Upper lobe of left lung (tissue), 6 donors: ENCODE data around the gene VWA1. TPM values are rescaled to one million over a fixed set of nuclear protein-coding genes. Genes with fewer than 3 reads are reported as not detected.
"Not testable (repeated sequence)": the region's sequence is repeated elsewhere in the genome, so short reads cannot be mapped to it uniquely, and the experiment has no call there.

ENCODE experiments used
- ATAC-seq, 2 donors: fragments of 200-7000 bp; cut with Tn5 transposase; one replicate each; pipeline ENCODE4 v1.9.1; 2022; ENCODE audit warnings: mild to moderate bottlenecking in 2 of 2, moderate library complexity in 2 of 2; ENCODE audit not compliant: low FRiP score in 2 of 2
- DNase-seq, 2 donors: peaks; one replicate each; pipeline ENCODE4 v3.0.0-alpha.2; 2019 to 2020
- H3K27ac ChIP-seq, 4 donors: fragments of 200-600 bp; sonication (generic); one replicate each; pipeline ENCODE4 v1.5.1; 2016 to 2019
- H3K27me3 ChIP-seq, 4 donors: fragments of 200-600 bp; sonication (generic); one replicate each; pipeline ENCODE4 v1.5.1; 2017 to 2019
- H3K36me3 ChIP-seq, 4 donors: fragments of 200-600 bp; sonication (generic); one replicate each; pipeline ENCODE4 v1.5.1; 2016 to 2019
- H3K4me1 ChIP-seq, 4 donors: fragments of 200-600 bp; sonication (generic); one replicate each; pipeline ENCODE4 v1.5.1; 2018 to 2019
- H3K4me3 ChIP-seq, 4 donors: fragments of 200-600 bp; sonication (generic); one replicate each; pipeline ENCODE4 v1.5.1; 2017 to 2019; ENCODE audit warnings: mild to moderate bottlenecking in 2 of 4, moderate library complexity in 1 of 4
- H3K9me3 ChIP-seq, 4 donors: fragments of 200-600 bp; sonication (generic); one replicate each; pipeline ENCODE4 v1.5.1; 2018 to 2019
- EP300 ChIP-seq, 4 donors: sonication (generic); formaldehyde crosslinking; IDR thresholded peaks; one replicate each; pipeline ENCODE4 v1.5.1; 2017; ENCODE audit warnings: antibody characterized with exemption in 4 of 4, control low read depth in 2 of 4
- POLR2A ChIP-seq, 4 donors: fragments of 450-650 bp; IDR thresholded peaks; one replicate each; pipeline ENCODE4 v1.5.1; 2016 to 2017; ENCODE audit warnings: antibody characterized with exemption in 4 of 4, mild to moderate bottlenecking in 2 of 4
- POLR2AphosphoS5 ChIP-seq, 2 donors: sonication (generic); formaldehyde crosslinking; IDR thresholded peaks; one replicate each; pipeline ENCODE4 v1.5.1; 2017; ENCODE audit warnings: antibody characterized with exemption in 2 of 2
- WGBS, 2 donors: methylation state at CpG; one replicate each; pipeline ENCODE4 v1.1.5; 2017 to 2018; 5-methylcytosine and 5-hydroxymethylcytosine counted together
- total RNA-seq, 6 donors: library from RNA; depleted of rRNA in 4 of 6; stranded (reverse); fragments of >200 nt in 4 of 6; gene quantifications; one replicate each; pipeline versions ENCODE4 v1.1.0 to v1.2.1, GENCODE V29; 2016 to 2021
- TF ChIP-seq, protein P1 (sequence below), 6 experiments: fragments of 450-650 bp in 4 of 6; fragments of 200-600 bp in 2 of 6; sonication (generic) in 2 of 6; IDR thresholded peaks; one replicate each; pipeline ENCODE4 v1.5.1; 2016 to 2019; ENCODE audit warnings: antibody characterized with exemption in 6 of 6
- donor health status: DM: no; HTN: no; CAD: no; lungs with moderate emphysema.
- donor health status: DM: no; HTN: yes; CAD: no; lungs with severe emphysema.

Gene VWA1
- total RNA-seq, 6 donors from 2014 or later: 41.8 to 108 (median 62.5) TPM

DNA sequence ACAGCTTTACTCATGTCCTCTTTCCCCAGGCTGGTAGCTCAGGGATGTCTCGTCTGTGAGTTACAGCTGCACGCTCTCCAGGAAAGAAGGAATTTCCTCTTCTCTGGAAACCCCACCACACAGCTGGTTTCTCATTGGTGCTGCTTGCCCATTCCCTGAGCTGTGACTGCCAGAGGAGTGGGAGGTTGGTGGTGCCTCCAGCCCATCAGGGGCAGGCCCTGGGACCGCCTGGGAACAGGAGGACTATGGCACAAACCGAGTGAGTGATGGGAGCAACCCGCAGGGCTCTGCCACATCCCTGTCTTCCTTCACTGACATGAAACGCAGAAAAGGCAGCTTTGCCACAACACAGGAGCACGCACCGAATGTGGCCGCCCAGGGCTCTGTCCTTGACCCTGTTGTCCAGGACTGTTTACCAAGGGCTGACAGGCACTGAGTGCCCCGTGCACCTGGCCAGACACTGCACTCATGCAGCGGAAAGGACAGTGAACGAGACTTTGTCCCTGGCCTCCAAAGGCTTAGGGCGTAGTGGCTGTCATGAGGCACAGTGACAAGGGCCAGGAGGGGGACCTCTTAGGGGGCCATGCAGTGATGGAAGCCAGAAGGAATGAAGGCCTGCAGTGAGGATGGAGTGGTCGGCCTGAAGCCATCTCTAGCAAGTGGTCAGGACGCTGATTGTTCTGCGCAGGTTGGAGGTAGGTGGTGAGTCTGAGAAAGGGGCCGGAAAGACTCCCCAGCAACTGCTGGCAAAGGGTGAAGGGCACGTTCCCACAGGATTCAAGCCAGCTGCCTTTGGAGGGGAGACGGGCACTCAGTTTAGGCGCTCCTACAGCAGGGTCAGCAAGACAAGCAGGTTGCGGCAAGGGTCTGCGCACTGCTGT lies 34.7 kb upstream of the VWA1 start:
- Histone ChIP-seq H3K4me1 (peaks cover 30 to 50% (median 34%) of the 10 kb centered on the region in 4 donors), H3K27ac (peak overlapping the region; percentile 90 to 94 (median 93)), H3K4me3 (peak overlapping the region in 3 of 4 donors; percentile 98 to 100 (median 100)), H3K36me3 (peaks cover 25 to 70% (median 58%) of the 10 kb centered on the region in 4 donors), H3K27me3 (no peaks in the 10 kb centered on the region), H3K9me3 (no peaks in the 10 kb centered on the region)
- 88 to 90% methylated on average over 7 to 22 of the region's 22 CpGs for WGBS, 2 donors
- no peak for DNase-seq
- ATAC-seq: no peak
- TF ChIP-seq EP300 (IDR thresholded peaks at IDR 0.05) (no peak), POLR2AphosphoS5 (IDR thresholded peaks at IDR 0.05) (no peak), POLR2A (IDR thresholded peaks at IDR 0.05) (no peak)
- TF ChIP-seq, protein P1, sequence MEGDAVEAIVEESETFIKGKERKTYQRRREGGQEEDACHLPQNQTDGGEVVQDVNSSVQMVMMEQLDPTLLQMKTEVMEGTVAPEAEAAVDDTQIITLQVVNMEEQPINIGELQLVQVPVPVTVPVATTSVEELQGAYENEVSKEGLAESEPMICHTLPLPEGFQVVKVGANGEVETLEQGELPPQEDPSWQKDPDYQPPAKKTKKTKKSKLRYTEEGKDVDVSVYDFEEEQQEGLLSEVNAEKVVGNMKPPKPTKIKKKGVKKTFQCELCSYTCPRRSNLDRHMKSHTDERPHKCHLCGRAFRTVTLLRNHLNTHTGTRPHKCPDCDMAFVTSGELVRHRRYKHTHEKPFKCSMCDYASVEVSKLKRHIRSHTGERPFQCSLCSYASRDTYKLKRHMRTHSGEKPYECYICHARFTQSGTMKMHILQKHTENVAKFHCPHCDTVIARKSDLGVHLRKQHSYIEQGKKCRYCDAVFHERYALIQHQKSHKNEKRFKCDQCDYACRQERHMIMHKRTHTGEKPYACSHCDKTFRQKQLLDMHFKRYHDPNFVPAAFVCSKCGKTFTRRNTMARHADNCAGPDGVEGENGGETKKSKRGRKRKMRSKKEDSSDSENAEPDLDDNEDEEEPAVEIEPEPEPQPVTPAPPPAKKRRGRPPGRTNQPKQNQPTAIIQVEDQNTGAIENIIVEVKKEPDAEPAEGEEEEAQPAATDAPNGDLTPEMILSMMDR (IDR thresholded peaks at IDR 0.05): no peak

- TF ChIP-seq, protein P1 (IDR thresholded peaks at IDR 0.05): no peak
- TF ChIP-seq POLR2AphosphoS5 (IDR thresholded peaks at IDR 0.05): no peak
- TF ChIP-seq EP300 (IDR thresholded peaks at IDR 0.05): no peak
- TF ChIP-seq POLR2A (IDR thresholded peaks at IDR 0.05): no peak
- no peak overlapping the region for H3K27ac ChIP-seq
- DNase-seq (no peak), ATAC-seq (no peak)
- WGBS, 2 donors: 86 to 90% methylated on average over 4 to 7 of the region's 7 CpGs
- H3K27me3 ChIP-seq: no peaks in the 10 kb centered on the region
- peaks cover 23 to 69% (median 55%) of the 10 kb centered on the region in 4 donors for H3K36me3 ChIP-seq
- no peaks in the 10 kb centered on the region for H3K9me3 ChIP-seq
- H3K4me3 ChIP-seq: no peak overlapping the region
- peaks cover 37 to 58% (median 41%) of the 10 kb centered on the region in 4 donors for H3K4me1 ChIP-seq
Measured at GRCh38 chr1:1401457-1402010, 34.0 kb upstream of the VWA1 start.

- Histone ChIP-seq H3K27me3 (no peaks in the 10 kb centered on the region), H3K4me3 (no peak overlapping the region), H3K27ac (no peak overlapping the region), H3K4me1 (peaks cover 37 to 54% (median 42%) of the 10 kb centered on the region in 4 donors), H3K9me3 (no peaks in the 10 kb centered on the region), H3K36me3 (peaks cover 18 to 63% (median 48%) of the 10 kb centered on the region in 4 donors)
- no peak for TF ChIP-seq EP300 (IDR thresholded peaks at IDR 0.05)
- TF ChIP-seq, protein P1 (IDR thresholded peaks at IDR 0.05): peak in 3 of 6 experiments; percentile 19 to 46 (median 22)
- no peak for TF ChIP-seq POLR2AphosphoS5 (IDR thresholded peaks at IDR 0.05)
- no peak for TF ChIP-seq POLR2A (IDR thresholded peaks at IDR 0.05)
- WGBS, 2 donors: 79 to 88% methylated on average over 17 to 19 of the region's 20 CpGs
- ATAC-seq: no peak
- DNase-seq: no peak
Measured at GRCh38 chr1:1402072-1402900, 33.2 kb upstream of the VWA1 start.

GRCh38 chr1:1402901-1403392 lies 32.5 kb upstream of the VWA1 start:
- not testable (repeated sequence) for H3K9me3 ChIP-seq, H3K27me3 ChIP-seq, DNase-seq, H3K4me3 ChIP-seq, ATAC-seq, H3K27ac ChIP-seq
- WGBS, 2 donors: 90 to 93% methylated on average over 9 of the region's 9 CpGs
- Histone ChIP-seq H3K36me3 (peaks cover 13 to 57% (median 44%) of the 10 kb centered on the region in 4 donors), H3K4me1 (peaks cover 31 to 53% (median 40%) of the 10 kb centered on the region in 4 donors)
